Neural progenitor cell (in vitro differentiated cells): Measurements from ENCODE around the gene APEH. TPM values are rescaled to one million over a fixed set of nuclear protein-coding genes. Genes with fewer than 3 reads are reported as not detected.

Experiments
- DNase-seq: peaks from one replicate; pipeline ENCODE4 v3.0.0-alpha.2; 2016; ENCODE audit warnings: low spot score
- H2AFZ ChIP-seq: fragments of 200-600 bp; sonication (generic); replicated peaks from 2 replicates; pipeline ENCODE4 v1.6.1; 2016; ENCODE audit warnings: antibody characterized with exemption
- H3F3A ChIP-seq: fragments of 200-600 bp; sonication (generic); 2 replicates; pipeline ENCODE4 v1.6.1; 2016; ENCODE audit warnings: antibody characterized with exemption, low read depth
- H3K27ac ChIP-seq: fragments of 200-600 bp; sonication (generic); 2 replicates; pipeline ENCODE4 v1.5.1; 2016; ENCODE audit warnings: mild to moderate bottlenecking
- H3K27me3 ChIP-seq: fragments of 200-600 bp; sonication (generic); 2 replicates; pipeline ENCODE4 v1.6.1; 2016; ENCODE audit warnings: mild to moderate bottlenecking, moderate library complexity
- H3K36me3 ChIP-seq: fragments of 200-600 bp; sonication (generic); 2 replicates; pipeline ENCODE4 v1.5.1; 2016
- H3K4me1 ChIP-seq: fragments of 200-600 bp; sonication (generic); 2 replicates; pipeline ENCODE4 v1.6.1; 2016; ENCODE audit warnings: mixed run types
- H3K4me2 ChIP-seq: fragments of 200-600 bp; sonication (generic); 2 replicates; pipeline ENCODE4 v1.6.1; 2016
- H3K4me3 ChIP-seq: fragments of 200-600 bp; sonication (generic); 2 replicates; pipeline ENCODE4 v1.5.1; 2016
- H3K79me2 ChIP-seq: fragments of 200-600 bp; sonication (generic); 2 replicates; pipeline ENCODE4 v1.6.1; 2016; ENCODE audit warnings: low read depth
- H3K9ac ChIP-seq: fragments of 200-600 bp; sonication (generic); 2 replicates; pipeline ENCODE4 v1.6.1; 2016
- H3K9me3 ChIP-seq: fragments of 200-600 bp; sonication (generic); 2 replicates; pipeline ENCODE4 v1.5.1; 2016; ENCODE audit warnings: low read depth
- H4K20me1 ChIP-seq: fragments of 200-600 bp; sonication (generic); 2 replicates; pipeline ENCODE4 v1.6.1; 2016; ENCODE audit warnings: low read depth
- H3K27ac Mint-ChIP-seq: 3 replicates; pipeline ENCODE4 v1.8.0; 2021; ENCODE audit warnings: mixed read lengths
- H3K27me3 Mint-ChIP-seq: 2 replicates; pipeline ENCODE4 v1.8.0; 2022; ENCODE audit warnings: low read depth, mild to moderate bottlenecking, inconsistent platforms, moderate library complexity, mixed read lengths; ENCODE audit not compliant: insufficient read depth
- H3K36me3 Mint-ChIP-seq: 3 replicates; pipeline ENCODE4 v1.8.0; 2021; ENCODE audit warnings: mixed read lengths
- H3K4me1 Mint-ChIP-seq: 3 replicates; pipeline ENCODE4 v1.8.0; 2021; ENCODE audit warnings: mixed read lengths
- H3K4me3 Mint-ChIP-seq: 3 replicates; pipeline ENCODE4 v1.8.0; 2021; ENCODE audit warnings: mild to moderate bottlenecking, moderate library complexity, mixed read lengths
- H3K9me3 Mint-ChIP-seq: 3 replicates; pipeline ENCODE4 v1.8.0; 2020; ENCODE audit warnings: mixed read lengths
- CTCF ChIP-seq: fragments of 200-600 bp; sonication (generic); IDR thresholded peaks from 2 replicates; pipeline ENCODE4 v1.5.1; 2017; ENCODE audit warnings: antibody characterized with exemption, mild to moderate bottlenecking
- EZH2 ChIP-seq: fragments of 200-600 bp; sonication (generic); IDR thresholded peaks from 2 replicates; pipeline ENCODE4 v1.6.1; 2017; ENCODE audit warnings: antibody characterized with exemption, mild to moderate bottlenecking, moderate library complexity
- EZH2phosphoT487 ChIP-seq: fragments of 200-600 bp; sonication (generic); IDR thresholded peaks from 2 replicates; pipeline ENCODE4 v1.6.1; 2017; ENCODE audit warnings: antibody characterized with exemption
- total RNA-seq: library from RNA; depleted of rRNA; stranded (reverse); fragments of >200 nt; gene quantifications from 2 replicates; pipeline ENCODE4 v1.2.3, GENCODE V29; 2015; ENCODE audit warnings: low replicate concordance

The APEH gene
- total RNA-seq, 1 donor from 2014 or later: 132 TPM

GRCh38 chr3:49642708-49643145 is 31.4 kb upstream of the APEH start:
- Mint-ChIP-seq H3K27ac (no peak overlapping the region), H3K4me1 (no peaks in the 10 kb centered on the region), H3K9me3 (no peaks in the 10 kb centered on the region), H3K36me3 (no peaks in the 10 kb centered on the region), H3K27me3 (no peaks in the 10 kb centered on the region), H3K4me3 (no peak overlapping the region)
- Histone ChIP-seq H3K9ac (no peak overlapping the region), H3K36me3 (no peaks in the 10 kb centered on the region), H3K4me2 (no peak overlapping the region), H3K4me3 (no peak overlapping the region), H4K20me1 (no peaks in the 10 kb centered on the region), H3K79me2 (no peaks in the 10 kb centered on the region), H3K9me3 (no peaks in the 10 kb centered on the region), H2AFZ (no peak overlapping the region), H3K27me3 (no peaks in the 10 kb centered on the region), H3K4me1 (no peaks in the 10 kb centered on the region), H3F3A (no peaks in the 10 kb centered on the region), H3K27ac (no peak overlapping the region)
- no peak for DNase-seq
- TF ChIP-seq EZH2 (no peak), EZH2phosphoT487 (no peak), CTCF (no peak)

- TF ChIP-seq CTCF (no peak), EZH2phosphoT487 (no peak), EZH2 (no peak)
- H3K4me3 Mint-ChIP-seq: no peak overlapping the region
- H3K79me2 ChIP-seq: no peaks in the 10 kb centered on the region
- no peak overlapping the region for H3K4me2 ChIP-seq
- H3K4me3 ChIP-seq: no peak overlapping the region
- H3K27ac ChIP-seq: no peak overlapping the region
- H3K4me1 ChIP-seq: no peaks in the 10 kb centered on the region
- no peaks in the 10 kb centered on the region for H3K27me3 Mint-ChIP-seq
- no peaks in the 10 kb centered on the region for H3K9me3 ChIP-seq
- no peak overlapping the region for H3K27ac Mint-ChIP-seq
- H2AFZ ChIP-seq: no peak overlapping the region
- H3K4me1 Mint-ChIP-seq: no peaks in the 10 kb centered on the region
- H3K27me3 ChIP-seq: no peaks in the 10 kb centered on the region
- H3K36me3 ChIP-seq: no peaks in the 10 kb centered on the region
- H3K9me3 Mint-ChIP-seq: no peaks in the 10 kb centered on the region
- H3F3A ChIP-seq: no peaks in the 10 kb centered on the region
- no peaks in the 10 kb centered on the region for H3K36me3 Mint-ChIP-seq
- H4K20me1 ChIP-seq: no peaks in the 10 kb centered on the region
- H3K9ac ChIP-seq: no peak overlapping the region
- no peak for DNase-seq
These were observed 29.5 kb upstream of the APEH start for GRCh38 chr3:49644684-49645083.

- Mint-ChIP-seq H3K27me3 (no peaks in the 10 kb centered on the region), H3K9me3 (no peaks in the 10 kb centered on the region), H3K4me1 (peaks cover 4% of the 10 kb centered on the region), H3K4me3 (no peak overlapping the region), H3K36me3 (no peaks in the 10 kb centered on the region), H3K27ac (peak overlapping the region; percentile 46)
- TF ChIP-seq EZH2 (no peak), EZH2phosphoT487 (no peak), CTCF (no peak)
- Histone ChIP-seq H3K36me3 (no peaks in the 10 kb centered on the region), H3K4me3 (no peak overlapping the region), H3K79me2 (no peaks in the 10 kb centered on the region), H3K4me1 (no peaks in the 10 kb centered on the region), H2AFZ (no peak overlapping the region), H3K9me3 (no peaks in the 10 kb centered on the region), H4K20me1 (no peaks in the 10 kb centered on the region), H3K27ac (no peak overlapping the region), H3K4me2 (no peak overlapping the region), H3F3A (no peaks in the 10 kb centered on the region), H3K9ac (no peak overlapping the region), H3K27me3 (no peaks in the 10 kb centered on the region)
- DNase-seq: no peak
These were observed 27.9 kb upstream of the APEH start for GRCh38 chr3:49646236-49646635.

- Histone ChIP-seq H3K27me3 (no peaks in the 10 kb centered on the region), H3K79me2 (no peaks in the 10 kb centered on the region), H2AFZ (no peak overlapping the region), H3K4me3 (no peak overlapping the region), H3K27ac (no peak overlapping the region), H3F3A (no peaks in the 10 kb centered on the region), H4K20me1 (no peaks in the 10 kb centered on the region), H3K4me2 (no peak overlapping the region), H3K9me3 (no peaks in the 10 kb centered on the region), H3K36me3 (no peaks in the 10 kb centered on the region), H3K4me1 (no peaks in the 10 kb centered on the region), H3K9ac (no peak overlapping the region)
- H3K9me3 Mint-ChIP-seq: no peaks in the 10 kb centered on the region
- no peak for DNase-seq
- no peak overlapping the region for H3K27ac Mint-ChIP-seq
- no peak for TF ChIP-seq EZH2phosphoT487
- TF ChIP-seq EZH2: no peak
- TF ChIP-seq CTCF: no peak
- H3K27me3 Mint-ChIP-seq: no peaks in the 10 kb centered on the region
- peaks cover 4% of the 10 kb centered on the region for H3K4me1 Mint-ChIP-seq
- no peaks in the 10 kb centered on the region for H3K36me3 Mint-ChIP-seq
- no peak overlapping the region for H3K4me3 Mint-ChIP-seq
These were observed 26.4 kb upstream of the APEH start for GRCh38 chr3:49647741-49648140.
